Measurements from ENCODE around the gene SCD. TPM values are rescaled to one million over a fixed set of nuclear protein-coding genes. Genes with fewer than 3 reads are reported as not detected.

Gene SCD
- total RNA-seq, 2 experiments from 2014 or later = 239 to 240 TPM

DNA sequence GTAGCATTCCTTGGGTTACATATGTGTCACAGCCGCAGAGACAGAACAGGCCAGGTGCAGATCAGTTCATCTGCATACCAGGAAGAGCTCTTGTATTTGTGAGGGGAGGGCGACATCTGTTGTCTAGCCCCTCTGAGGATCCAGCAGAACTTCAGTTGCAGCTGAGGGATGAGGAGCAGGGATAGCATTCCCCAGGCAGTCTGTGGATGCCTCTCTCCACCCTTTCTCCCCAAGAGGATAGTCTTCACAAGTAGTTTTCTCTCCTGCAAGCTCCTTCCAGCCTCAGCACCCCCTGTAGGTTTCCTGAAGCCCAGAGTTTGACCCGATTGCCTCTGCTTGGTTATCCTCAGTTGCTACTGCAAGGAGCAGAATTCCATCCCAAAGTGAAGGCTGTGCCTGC, 2.6 kb downstream of the SCD start:
- DNase-seq = no peak
- Mint-ChIP-seq H3K4me1 (ENCODE audit: low read depth) (peaks cover 75% of the 10 kb centered on the region), H3K27me3 (ENCODE audit: low read depth) (no peaks in the 10 kb centered on the region), H3K4me3 (peak overlapping the region; percentile 96), H3K9me3 (ENCODE audit: insufficient read depth) (no peaks in the 10 kb centered on the region), H3K27ac (peak overlapping the region; percentile 2), H3K36me3 (ENCODE audit: low read depth) (peaks cover 71% of the 10 kb centered on the region)
- ChIA-PET POLR2A (interaction anchor here (0.6 to 5.8 kb wide), 6 partner anchors 10 to 161 kb away, joined by 3 to 43 read pairs (median 8); no protein-coding TSS in a partner anchor), CTCF (interaction anchor here (1.0 to 24.9 kb wide), 6 partner anchors 12 to 169 kb away, joined by 5 to 311 read pairs (median 36); no protein-coding TSS in a partner anchor)
- no peak for ATAC-seq

- Mint-ChIP-seq H3K27me3 (ENCODE audit: low read depth) (no peaks in the 10 kb centered on the region), H3K4me3 (peak overlapping the region; percentile 96), H3K36me3 (ENCODE audit: low read depth) (peaks cover 84% of the 10 kb centered on the region), H3K27ac (peak overlapping the region; percentile 35), H3K9me3 (ENCODE audit: insufficient read depth) (no peaks in the 10 kb centered on the region), H3K4me1 (ENCODE audit: low read depth) (peaks cover 76% of the 10 kb centered on the region)
- POLR2A ChIA-PET = interaction anchor here (1.1 to 5.8 kb wide), 3 partner anchors 20 to 158 kb away, joined by 4 to 34 read pairs (median 6); no protein-coding TSS in a partner anchor
- ATAC-seq (no peak), DNase-seq (no peak)
- CTCF ChIA-PET = interaction anchor here (0.5 to 24.9 kb wide), 8 partner anchors 8 to 81 kb away, joined by 3 to 311 read pairs (median 5); no protein-coding TSS in a partner anchor
Observed at GRCh38 chr10:100350914-100351485, 4.0 kb downstream of the SCD start.

- Mint-ChIP-seq H3K36me3 (ENCODE audit: low read depth) (peaks cover 88% of the 10 kb centered on the region), H3K4me3 (no peak overlapping the region), H3K9me3 (ENCODE audit: insufficient read depth) (no peaks in the 10 kb centered on the region), H3K4me1 (ENCODE audit: low read depth) (peaks cover 78% of the 10 kb centered on the region), H3K27ac (peak overlapping the region; percentile 19), H3K27me3 (ENCODE audit: low read depth) (no peaks in the 10 kb centered on the region)
- DNase-seq = no peak
- no peak for ATAC-seq
- ChIA-PET POLR2A (interaction anchor here (1.8 kb wide), 1 partner anchor 17 kb away, joined by 7 read pairs; no protein-coding TSS in a partner anchor), CTCF (interaction anchor here (1.2 to 1.9 kb wide), 3 partner anchors 9 to 129 kb away, joined by 3 to 6 read pairs (median 3); no protein-coding TSS in a partner anchor)
Observed at GRCh38 chr10:100353770-100354485, 6.9 kb downstream of the SCD start.

DNA sequence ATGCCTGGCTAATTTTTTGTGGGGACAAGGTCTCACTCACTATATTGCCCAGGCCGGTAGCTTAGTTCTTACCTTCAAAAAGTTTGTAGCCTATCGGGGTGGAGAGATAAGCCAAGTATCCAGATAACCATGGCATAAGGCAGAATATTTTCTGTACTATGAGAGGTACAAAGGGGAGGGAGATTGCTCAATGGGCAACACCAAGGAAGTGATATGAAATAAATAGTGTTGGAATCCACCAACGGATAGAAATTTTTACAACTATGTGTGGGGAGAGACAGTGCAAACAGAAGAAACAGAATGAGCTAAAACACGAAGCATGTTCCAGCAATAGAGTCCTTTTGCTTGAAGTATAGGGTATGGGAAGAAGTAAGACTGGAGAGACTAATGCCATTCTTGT, 8.1 kb downstream of the SCD start:
- H3K9me3 Mint-ChIP-seq (ENCODE audit: insufficient read depth) = no peaks in the 10 kb centered on the region
- ATAC-seq (no peak), DNase-seq (no peak)
- POLR2A ChIA-PET = no interaction called here
- peaks cover 88% of the 10 kb centered on the region for H3K36me3 Mint-ChIP-seq (ENCODE audit: low read depth)
- no peak overlapping the region for H3K4me3 Mint-ChIP-seq
- no peaks in the 10 kb centered on the region for H3K27me3 Mint-ChIP-seq (ENCODE audit: low read depth)
- CTCF ChIA-PET = interaction anchor here (1.9 kb wide), 1 partner anchor 127 kb away, joined by 6 read pairs; no protein-coding TSS in a partner anchor
- H3K27ac Mint-ChIP-seq = no peak overlapping the region
- peaks cover 75% of the 10 kb centered on the region for H3K4me1 Mint-ChIP-seq (ENCODE audit: low read depth)

DNA sequence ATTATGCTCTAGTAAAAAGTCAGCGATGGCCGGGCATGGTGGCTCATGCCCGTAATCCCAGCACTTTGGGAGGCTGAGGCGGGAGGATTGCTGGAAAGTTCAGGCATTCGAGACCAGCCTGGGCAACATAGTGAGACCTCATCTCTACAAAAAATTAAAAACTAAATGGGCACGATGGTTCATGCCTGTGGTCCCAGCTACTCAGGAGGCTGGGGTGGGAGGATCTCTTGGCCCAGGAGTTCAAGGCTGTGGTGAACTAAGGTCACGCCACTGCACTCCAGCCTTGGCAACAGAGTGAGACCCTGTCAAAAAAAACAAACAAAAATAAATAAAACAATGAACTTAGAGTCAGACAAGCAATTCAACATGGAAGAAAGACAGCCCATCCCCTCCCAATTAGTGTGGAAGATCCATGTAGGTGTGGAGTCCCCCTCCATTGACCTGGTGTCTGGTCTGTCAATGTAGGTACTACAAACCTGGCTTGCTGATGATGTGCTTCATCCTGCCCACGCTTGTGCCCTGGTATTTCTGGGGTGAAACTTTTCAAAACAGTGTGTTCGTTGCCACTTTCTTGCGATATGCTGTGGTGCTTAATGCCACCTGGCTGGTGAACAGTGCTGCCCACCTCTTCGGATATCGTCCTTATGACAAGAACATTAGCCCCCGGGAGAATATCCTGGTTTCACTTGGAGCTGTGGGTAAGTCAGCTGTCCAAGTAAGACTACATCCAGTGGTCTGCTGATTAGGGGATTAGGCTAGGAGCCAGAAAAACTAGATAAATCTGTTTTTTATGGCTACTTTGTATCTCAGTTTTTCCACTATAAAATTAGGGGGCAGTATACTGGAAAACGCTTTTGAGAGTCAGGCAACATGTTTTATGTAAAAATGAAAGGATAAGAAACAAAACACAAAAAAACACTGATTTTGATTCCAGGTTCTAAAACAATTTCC, 9.3 kb downstream of the SCD start:
- Mint-ChIP-seq H3K4me3 (no peak overlapping the region), H3K4me1 (ENCODE audit: low read depth) (peaks cover 65% of the 10 kb centered on the region), H3K36me3 (ENCODE audit: low read depth) (peaks cover 88% of the 10 kb centered on the region), H3K9me3 (ENCODE audit: insufficient read depth) (no peaks in the 10 kb centered on the region), H3K27me3 (ENCODE audit: low read depth) (no peaks in the 10 kb centered on the region), H3K27ac (no peak overlapping the region)
- CTCF ChIA-PET = no interaction called here
- DNase-seq = no peak
- POLR2A ChIA-PET = no interaction called here
- ATAC-seq = no peak

- no peak for ATAC-seq
- no peak for DNase-seq
- POLR2A ChIA-PET = no interaction called here
- Mint-ChIP-seq H3K4me3 (no peak overlapping the region), H3K4me1 (ENCODE audit: low read depth) (peaks cover 58% of the 10 kb centered on the region), H3K27me3 (ENCODE audit: low read depth) (no peaks in the 10 kb centered on the region), H3K27ac (peak overlapping the region; percentile 27), H3K36me3 (ENCODE audit: low read depth) (peaks cover 89% of the 10 kb centered on the region), H3K9me3 (ENCODE audit: insufficient read depth) (no peaks in the 10 kb centered on the region)
- CTCF ChIA-PET = no interaction called here
Observed at GRCh38 chr10:100357059-100357858, 10.2 kb downstream of the SCD start.

GRCh38 chr10:100359030-100359432, 12.0 kb downstream of the SCD start:
- Mint-ChIP-seq H3K27me3 (ENCODE audit: low read depth) (no peaks in the 10 kb centered on the region), H3K9me3 (ENCODE audit: insufficient read depth) (no peaks in the 10 kb centered on the region), H3K36me3 (ENCODE audit: low read depth) (peaks cover 88% of the 10 kb centered on the region), H3K4me3 (no peak overlapping the region), H3K4me1 (ENCODE audit: low read depth) (peaks cover 46% of the 10 kb centered on the region), H3K27ac (peak overlapping the region; percentile 65)
- DNase-seq (no peak), ATAC-seq (no peak)
- CTCF ChIA-PET = interaction anchor here (1.3 kb wide), 1 partner anchor 8 kb away, joined by 4 read pairs; no protein-coding TSS in a partner anchor
- POLR2A ChIA-PET = interaction anchor here (1.6 kb wide), 1 partner anchor 10 kb away, joined by 10 read pairs; no protein-coding TSS in a partner anchor

- DNase-seq = no peak
- no peaks in the 10 kb centered on the region for H3K9me3 Mint-ChIP-seq (ENCODE audit: insufficient read depth)
- POLR2A ChIA-PET = interaction anchor here (1.6 kb wide), 1 partner anchor 10 kb away, joined by 10 read pairs; no protein-coding TSS in a partner anchor
Observed at GRCh38 chr10:100359529-100360150, 12.6 kb downstream of the SCD start.

GRCh38 chr10:100360234-100360633, 13.2 kb downstream of the SCD start:
- DNase-seq = no peak
- no peak overlapping the region for H3K4me3 Mint-ChIP-seq
- CTCF ChIA-PET = interaction anchor here (1.3 kb wide), 1 partner anchor 9 kb away, joined by 4 read pairs; no protein-coding TSS in a partner anchor

More at GRCh38 chr10:100359529-100360150, 12.6 kb downstream of the SCD start:
- Mint-ChIP-seq H3K27ac (peak overlapping the region; percentile 65), H3K4me1 (ENCODE audit: low read depth) (peaks cover 42% of the 10 kb centered on the region), H3K36me3 (ENCODE audit: low read depth) (peaks cover 88% of the 10 kb centered on the region), H3K27me3 (ENCODE audit: low read depth) (no peaks in the 10 kb centered on the region), H3K4me3 (no peak overlapping the region)
- CTCF ChIA-PET = interaction anchor here (1.3 kb wide), 1 partner anchor 9 kb away, joined by 4 read pairs; no protein-coding TSS in a partner anchor
- no peak for ATAC-seq

More at GRCh38 chr10:100360234-100360633, 13.2 kb downstream of the SCD start:
- POLR2A ChIA-PET = interaction anchor here (1.6 kb wide), 1 partner anchor 11 kb away, joined by 10 read pairs; no protein-coding TSS in a partner anchor
- Mint-ChIP-seq H3K27me3 (ENCODE audit: low read depth) (no peaks in the 10 kb centered on the region), H3K27ac (no peak overlapping the region), H3K4me1 (ENCODE audit: low read depth) (peaks cover 45% of the 10 kb centered on the region), H3K9me3 (ENCODE audit: insufficient read depth) (no peaks in the 10 kb centered on the region), H3K36me3 (ENCODE audit: low read depth) (peaks cover 86% of the 10 kb centered on the region)
- no peak for ATAC-seq

Data from activated CD8-positive, alpha-beta T cell treated with anti-CD3 and anti-CD28 coated beads, Interleukin-2, amount 10 ng/mL, durations not matched to agents 7 days and 5 days (primary cell).